CD4-positive, alpha-beta T cell (primary cell): Measurements from ENCODE around the gene KIF18A. TPM values are rescaled to one million over a fixed set of nuclear protein-coding genes. Genes with fewer than 3 reads are reported as not detected.

Source experiments
- ATAC-seq: fragments of 200-7000 bp; cut with Tn5 transposase; one replicate; pipeline ENCODE4 v1.10.0; 2022; ENCODE audit warnings: mild to moderate bottlenecking; ENCODE audit not compliant: poor library complexity
- CTCF ChIA-PET: fragments of 350-600 bp; sonication (Branson Sonifier 250); formaldehyde crosslinking; loops from one replicate; lab custom pipeline; 2021; ENCODE audit warnings: antibody characterized with exemption, inconsistent platforms; lab: Charles Lee
- POLR2A ChIA-PET: fragments of 350-600 bp; sonication (Branson Sonifier 250); formaldehyde crosslinking; loops from one replicate; lab custom pipeline; 2021; ENCODE audit warnings: antibody characterized with exemption, inconsistent platforms; lab: Charles Lee
- DNase-seq, 14 experiments: peaks; one replicate each; pipeline ENCODE4 v3.0.0-alpha.2; 2013 to 2020; ENCODE audit warnings: mixed read lengths in 2 of 14
- H3K27ac ChIP-seq, 2 donors: one replicate each; pipeline versions ENCODE4 v1.5.1 to v1.7.0; 2013; ENCODE audit warnings: low read length in 2 of 2, low read depth in 1 of 2, mild to moderate bottlenecking in 1 of 2
- H3K27me3 ChIP-seq, 2 experiments: 1 replicate in 1 of 2; 2 replicates in 1 of 2; pipeline versions ENCODE4 v1.6.1 to v1.7.0; 2013; ENCODE audit warnings: low read length in 2 of 2, control low read depth in 1 of 2, mild to moderate bottlenecking in 1 of 2, moderate library complexity in 1 of 2; ENCODE audit not compliant: insufficient read depth in 2 of 2, control insufficient read depth in 1 of 2
- H3K36me3 ChIP-seq: one replicate; pipeline ENCODE4 v1.6.1; 2013; ENCODE audit warnings: low read length, control low read depth; ENCODE audit not compliant: insufficient read depth
- H3K4me1 ChIP-seq: one replicate; pipeline ENCODE4 v1.6.1; 2013; ENCODE audit warnings: low read length, control low read depth; ENCODE audit not compliant: insufficient read depth
- H3K4me3 ChIP-seq: one replicate; pipeline ENCODE4 v1.5.1; 2013; ENCODE audit warnings: mild to moderate bottlenecking, low read length, moderate library complexity
- H3K9me3 ChIP-seq, 2 experiments: 1 replicate in 1 of 2; 2 replicates in 1 of 2; pipeline versions ENCODE4 v1.6.1 to v1.7.0; 2013; ENCODE audit warnings: low read length in 2 of 2, mild to moderate bottlenecking in 2 of 2, control low read depth in 1 of 2, moderate library complexity in 1 of 2; ENCODE audit not compliant: control insufficient read depth in 1 of 2, insufficient read depth in 1 of 2
- H3K27ac Mint-ChIP-seq: one replicate; pipeline ENCODE4 v1.8.0; 2020; ENCODE audit warnings: mixed read lengths
- H3K27me3 Mint-ChIP-seq: one replicate; pipeline ENCODE4 v1.8.0; 2021; ENCODE audit warnings: mixed read lengths
- H3K36me3 Mint-ChIP-seq: one replicate; pipeline ENCODE4 v1.8.0; 2021; ENCODE audit warnings: low read depth, mixed read lengths
- H3K4me1 Mint-ChIP-seq: one replicate; pipeline ENCODE4 v1.8.0; 2021; ENCODE audit warnings: low read depth, mixed read lengths
- H3K4me3 Mint-ChIP-seq: one replicate; pipeline ENCODE4 v1.8.0; 2020; ENCODE audit warnings: mild to moderate bottlenecking, mixed read lengths
- H3K9me3 Mint-ChIP-seq: one replicate; pipeline ENCODE4 v1.8.0; 2020; ENCODE audit warnings: mixed read lengths
- CTCF ChIP-seq: fragments of 200-600 bp; IDR thresholded peaks from one replicate; pipeline ENCODE4 v1.8.0; 2022; ENCODE audit warnings: antibody characterized with exemption, mild to moderate bottlenecking
- intact Hi-C, 2 experiments: fragments of 100-400 bp; cut with DNase I in 1 of 2; cut with micrococcal nuclease in 1 of 2; formaldehyde crosslinking; loops; one replicate each; pipeline versions ENCODE4 v1.15.1 to v1.9.0; 2023 to 2025; cut with DNase I, micrococcal nuclease
- polyA plus RNA-seq, 2 donors: library from polyadenylated mRNA; unstranded; fragments of 120-200 nt; gene quantifications; one replicate each; pipeline ENCODE4 v1.2.1, GENCODE V29; 2013
- total RNA-seq, 174 experiments: library from RNA in 2 of 174; stranded (reverse) in 2 of 174; gene quantifications; one replicate each; pipeline ENCODE4 v1.2.3 and lab custom pipeline; 2021 to 2026

The KIF18A gene
- total RNA-seq (1 to 10 TPM; 3.4 to 5.3 TPM), total RNA-seq (lab: John Stamatoyannopoulos, UW) (0 to 47.1 (median 3.0) reads per million in 172 experiments)
- 0.81 TPM for polyA plus RNA-seq (2013, experiment 1 of 2)
- polyA plus RNA-seq (2013, experiment 2 of 2) = 1.2 TPM

GRCh38 chr11:28107750-28108618 is at the start of gene KIF18A, which contains the start of gene METTL15:
Gene KIF18A (minus strand): TSS chr11:28108156. CDS start chr11:28097947, 10,209 bp downstream.
Gene METTL15 (plus strand): TSS chr11:28108388. CDS start chr11:28113335, 4,947 bp downstream.
- no peaks in the 10 kb centered on the region for H3K27me3 Mint-ChIP-seq
- H3K36me3 ChIP-seq = no peaks in the 10 kb centered on the region
- ChIA-PET CTCF (interaction anchor here (1.1 kb wide), 1 partner anchor 18 kb away, joined by 4 read pairs; no protein-coding TSS in a partner anchor), POLR2A (interaction anchor here (1.0 to 1.2 kb wide), 5 partner anchors 11 to 601 kb away, joined by 3 to 7 read pairs (median 5); partner anchors contain the start of gene LIN7C)
- intact Hi-C loops = loop anchor here (1.0 to 10.0 kb wide), 4 partner anchors 63 to 743 kb away; partner anchors contain the start of genes LIN7C (in 2 of the 2) and CCDC34 (in 1 of the 2)
- H3K4me3 Mint-ChIP-seq = peak within 1 kb of the TSS; percentile 98
- H3K4me1 ChIP-seq = peaks cover 24% of the 10 kb centered on the region
- H3K36me3 Mint-ChIP-seq = peaks cover 36% of the 10 kb centered on the region
- no peaks in the 10 kb centered on the region for H3K9me3 ChIP-seq
- DNase-seq (peak; percentile 94 to 99 (median 96)), ATAC-seq (peak; percentile 89)
- H3K9me3 Mint-ChIP-seq = no peaks in the 10 kb centered on the region
- peaks cover 73% of the 10 kb centered on the region for H3K4me1 Mint-ChIP-seq
- peak within 1 kb of the TSS; percentile 66 for H3K4me3 ChIP-seq
- no peak for TF ChIP-seq CTCF
- no peaks in the 10 kb centered on the region for H3K27me3 ChIP-seq
- peak within 1 kb of the TSS; percentile 98 for H3K27ac Mint-ChIP-seq
- H3K27ac ChIP-seq = peak within 1 kb of the TSS; percentile 75 to 92

GRCh38 chr11:28153586-28153985 is 45.6 kb upstream of the KIF18A start:
- no peaks in the 10 kb centered on the region for H3K4me1 ChIP-seq
- H3K27me3 ChIP-seq = no peaks in the 10 kb centered on the region
- H3K4me3 ChIP-seq = no peak overlapping the region
- H3K27ac Mint-ChIP-seq = no peak overlapping the region
- POLR2A ChIA-PET = no interaction called here
- H3K4me3 Mint-ChIP-seq = no peak overlapping the region
- no peaks in the 10 kb centered on the region for H3K27me3 Mint-ChIP-seq
- no peaks in the 10 kb centered on the region for H3K9me3 Mint-ChIP-seq
- peaks cover 18% of the 10 kb centered on the region for H3K36me3 ChIP-seq
- H3K36me3 Mint-ChIP-seq = peaks cover 37% of the 10 kb centered on the region
- CTCF ChIA-PET = interaction anchor here (1.0 kb wide), 1 partner anchor 9 kb away, joined by 4 read pairs; no protein-coding TSS in a partner anchor
- H3K27ac ChIP-seq = no peak overlapping the region
- intact Hi-C loops = no loop called here
- H3K9me3 ChIP-seq = no peaks in the 10 kb centered on the region
- TF ChIP-seq CTCF = no peak
- ATAC-seq (no peak), DNase-seq (no peak)
- H3K4me1 Mint-ChIP-seq = no peaks in the 10 kb centered on the region

- H3K36me3 Mint-ChIP-seq = peaks cover 30% of the 10 kb centered on the region
- H3K4me3 Mint-ChIP-seq = no peak overlapping the region
- TF ChIP-seq CTCF = no peak
Observed at GRCh38 chr11:28152743-28153142, 44.8 kb upstream of the KIF18A start.

More at GRCh38 chr11:28152743-28153142, 44.8 kb upstream of the KIF18A start:
- Histone ChIP-seq H3K4me3 (no peak overlapping the region), H3K4me1 (no peaks in the 10 kb centered on the region), H3K9me3 (no peaks in the 10 kb centered on the region), H3K27me3 (no peaks in the 10 kb centered on the region), H3K36me3 (peaks cover 15% of the 10 kb centered on the region), H3K27ac (no peak overlapping the region)
- Mint-ChIP-seq H3K9me3 (no peaks in the 10 kb centered on the region), H3K27ac (no peak overlapping the region), H3K27me3 (no peaks in the 10 kb centered on the region), H3K4me1 (no peaks in the 10 kb centered on the region)
- intact Hi-C loops = no loop called here
- no peak for ATAC-seq
- DNase-seq = no peak
- ChIA-PET POLR2A (no interaction called here), CTCF (interaction anchor here (0.5 kb wide), 1 partner anchor 47 kb away, joined by 3 read pairs; no protein-coding TSS in a partner anchor)
